B cell (primary cell): ENCODE data around the gene ERC2. TPM values are rescaled to one million over a fixed set of nuclear protein-coding genes. Genes with fewer than 3 reads are reported as not detected.

Experiments
- ATAC-seq: fragments of 200-7000 bp; cut with Tn5 transposase; one replicate; pipeline ENCODE4 v1.10.0; 2021; ENCODE audit warnings: low read depth, mild to moderate bottlenecking, moderate number of reproducible peaks, moderate library complexity
- CTCF ChIA-PET: fragments of 350-600 bp; sonication (Branson Sonifier 250); formaldehyde crosslinking; loops from one replicate; lab custom pipeline; 2021; ENCODE audit warnings: antibody characterized with exemption, inconsistent platforms; lab: Charles Lee
- POLR2A ChIA-PET: fragments of 350-600 bp; sonication (Branson Sonifier 250); formaldehyde crosslinking; loops from one replicate; lab custom pipeline; 2021; ENCODE audit warnings: antibody characterized with exemption; lab: Charles Lee
- DNase-seq: peaks from one replicate; pipeline ENCODE4 v3.0.0; 2013
- H2AFZ ChIP-seq: 2 replicates; pipeline ENCODE4 v1.6.1; 2012; ENCODE audit warnings: mild to moderate bottlenecking, low read depth, low read length; ENCODE audit not compliant: insufficient read depth, poor library complexity, severe bottlenecking
- H3K27ac ChIP-seq, 2 donors: 1 replicate in 1 of 2; 2 replicates in 1 of 2; pipeline ENCODE4 v1.5.1; 2012 to 2013; ENCODE audit warnings: low read length in 2 of 2, mild to moderate bottlenecking in 2 of 2, moderate library complexity in 1 of 2
- H3K27me3 ChIP-seq, 4 experiments: fragments of 200-600 bp in 1 of 4; sonication (generic) in 1 of 4; replicated peaks in 1 of 4; 1 replicate in 2 of 4; 2 replicates in 2 of 4; pipeline versions ENCODE4 v1.6.1 to v1.7.0; 2013 to 2016; ENCODE audit warnings: low read length in 3 of 4, mild to moderate bottlenecking in 2 of 4, mixed read lengths in 1 of 4, moderate library complexity in 1 of 4; ENCODE audit not compliant: insufficient read depth in 4 of 4, control insufficient read depth in 3 of 4; ENCODE audit errors: control extremely low read depth in 1 of 4
- H3K36me3 ChIP-seq, 2 experiments: replicated peaks in 1 of 2; 1 replicate in 1 of 2; 2 replicates in 1 of 2; pipeline versions ENCODE4 v1.6.1 to v1.7.1; 2013; ENCODE audit warnings: low read length in 1 of 2; ENCODE audit not compliant: insufficient read depth in 2 of 2, control insufficient read depth in 1 of 2; ENCODE audit errors: control extremely low read depth in 1 of 2, extremely low read depth in 1 of 2
- H3K4me1 ChIP-seq, 2 donors: fragments of 200-600 bp in 1 of 2; sonication (generic) in 1 of 2; 1 replicate in 1 of 2; 2 replicates in 1 of 2; pipeline versions ENCODE4 v1.5.1 to v1.6.1; 2013 to 2017; ENCODE audit warnings: low read length in 2 of 2; ENCODE audit not compliant: control insufficient read depth in 2 of 2, insufficient read depth in 2 of 2
- H3K4me2 ChIP-seq: replicated peaks from 2 replicates; pipeline ENCODE3; 2012; ENCODE audit warnings: mild to moderate bottlenecking, low read depth, low read length; ENCODE audit not compliant: poor library complexity, severe bottlenecking
- H3K4me3 ChIP-seq, 5 experiments: fragments of 200-600 bp in 1 of 5; sonication (generic) in 1 of 5; 1 replicate in 3 of 5; 2 replicates in 2 of 5; pipeline versions ENCODE4 v1.5.1 to v1.7.0; 2011 to 2016; ENCODE audit warnings: low read length in 4 of 5, mild to moderate bottlenecking in 4 of 5, low read depth in 2 of 5, control low read depth in 1 of 5, moderate library complexity in 1 of 5; ENCODE audit not compliant: insufficient read depth in 1 of 5; ENCODE audit errors: control extremely low read depth in 1 of 5, extremely low read depth in 1 of 5
- H3K79me2 ChIP-seq: fragments of 200-600 bp; sonication (generic); one replicate; pipeline ENCODE4 v1.6.0; 2016; ENCODE audit warnings: low read length; ENCODE audit not compliant: control insufficient read depth, insufficient read depth
- H3K9ac ChIP-seq: fragments of 200-600 bp; sonication (generic); 2 replicates; pipeline ENCODE4 v1.6.1; 2017; ENCODE audit warnings: mild to moderate bottlenecking, low read length, moderate library complexity
- H3K9me3 ChIP-seq, 3 donors: one replicate each; pipeline versions ENCODE4 v1.6.1 to v1.7.1; 2013; ENCODE audit warnings: low read length in 2 of 3; ENCODE audit not compliant: control insufficient read depth in 2 of 3, insufficient read depth in 1 of 3; ENCODE audit errors: control extremely low read depth in 1 of 3
- H4K20me1 ChIP-seq: 2 replicates; pipeline ENCODE4 v1.6.0; 2012; ENCODE audit warnings: mild to moderate bottlenecking, low read length; ENCODE audit not compliant: insufficient read depth, control insufficient read depth, poor library complexity, severe bottlenecking
- H3K27ac Mint-ChIP-seq: one replicate; pipeline ENCODE4 v1.8.0; 2021; ENCODE audit warnings: mixed read lengths
- H3K27me3 Mint-ChIP-seq: one replicate; pipeline ENCODE4 v1.8.0; 2021; ENCODE audit warnings: mixed read lengths
- H3K4me1 Mint-ChIP-seq: one replicate; pipeline ENCODE4 v1.8.0; 2021; ENCODE audit warnings: mixed read lengths
- H3K4me3 Mint-ChIP-seq: one replicate; pipeline ENCODE4 v1.8.0; 2021; ENCODE audit warnings: mixed read lengths
- H3K9me3 Mint-ChIP-seq: one replicate; pipeline ENCODE4 v1.8.0; 2022; ENCODE audit warnings: mixed read lengths; ENCODE audit not compliant: insufficient read depth
- CTCF ChIP-seq: fragments of 200-600 bp; IDR thresholded peaks from one replicate; pipeline ENCODE4 v1.8.0; 2022; ENCODE audit warnings: antibody characterized with exemption, mild to moderate bottlenecking
- EZH2 ChIP-seq: IDR thresholded peaks from 2 replicates; pipeline ENCODE4 v1.6.1; 2012; ENCODE audit warnings: borderline replicate concordance, low read depth, mild to moderate bottlenecking, moderate library complexity, low read length; ENCODE audit not compliant: insufficient read depth, poor library complexity, severe bottlenecking
- WGBS: methylation state at CpG from one replicate; pipeline ENCODE4 v1.1.5; 2013; ENCODE audit warnings: missing lambda C conversion rate; ENCODE audit not compliant: insufficient coverage; 5-methylcytosine and 5-hydroxymethylcytosine counted together
- intact Hi-C: fragments of 100-400 bp; cut with micrococcal nuclease; formaldehyde crosslinking; loops from one replicate; pipeline ENCODE4 v1.10.0; 2022
- polyA plus RNA-seq: library from polyadenylated mRNA; depleted of rRNA; stranded (reverse); fragments of >200 nt; gene quantifications from 2 replicates; pipeline ENCODE4 v1.2.3, GENCODE V29; 2012
- total RNA-seq, 2 donors: library from RNA; stranded (reverse); fragments of 120-200 nt in 1 of 2; gene quantifications; 1 replicate in 1 of 2; 2 replicates in 1 of 2; pipeline versions ENCODE4 v1.2.3 to v1.2.4, GENCODE V29; 2013 to 2022

The ERC2 gene
- total and polyA plus RNA-seq, 2 donors (not counting 1 experiment from before 2014, with no cell fraction given): not detected

GRCh38 chr3:56409790-56410189 lies 58.5 kb downstream of the ERC2 start:
- ATAC-seq (no peak), DNase-seq (no peak)
- H2AFZ ChIP-seq: no peak overlapping the region
- no peaks in the 10 kb centered on the region for H3K4me1 ChIP-seq
- Mint-ChIP-seq H3K4me3 (no peak overlapping the region), H3K27me3 (peaks cover 11% of the 10 kb centered on the region), H3K9me3 (no peaks in the 10 kb centered on the region), H3K27ac (no peak overlapping the region), H3K4me1 (no peaks in the 10 kb centered on the region)
- POLR2A ChIA-PET: no interaction called here
- H3K9ac ChIP-seq: no peak overlapping the region
- intact Hi-C loops: no loop called here
- peaks cover 0 to 5% (median 0%) of the 10 kb centered on the region in 3 donors for H3K9me3 ChIP-seq
- 100% methylated on average over 2 of the region's 3 CpGs for WGBS
- CTCF ChIA-PET: interaction anchor here (0.6 kb wide), 1 partner anchor 53 kb away, joined by 3 read pairs; no protein-coding TSS in a partner anchor
- no peak overlapping the region for H3K4me2 ChIP-seq
- H3K27ac ChIP-seq: no peak overlapping the region
- no peaks in the 10 kb centered on the region for H3K79me2 ChIP-seq
- H3K27me3 ChIP-seq: peaks cover 0 to 4% (median 0%) of the 10 kb centered on the region in 4 experiments
- no peak for TF ChIP-seq EZH2
- H3K36me3 ChIP-seq: no peaks in the 10 kb centered on the region
- H3K4me3 ChIP-seq: no peak overlapping the region
- no peaks in the 10 kb centered on the region for H4K20me1 ChIP-seq

- no peaks in the 10 kb centered on the region for H3K36me3 ChIP-seq
- no peak overlapping the region for H3K4me2 ChIP-seq
- H3K79me2 ChIP-seq: no peaks in the 10 kb centered on the region
- ATAC-seq (no peak), DNase-seq (no peak)
- 93% methylated on average over 18 of the region's 18 CpGs for WGBS
- ChIA-PET POLR2A (no interaction called here), CTCF (no interaction called here)
- Mint-ChIP-seq H3K27me3 (peaks cover 13% of the 10 kb centered on the region), H3K9me3 (no peaks in the 10 kb centered on the region), H3K4me3 (no peak overlapping the region), H3K4me1 (no peaks in the 10 kb centered on the region), H3K27ac (no peak overlapping the region)
- no peak for TF ChIP-seq CTCF
- no peak for TF ChIP-seq EZH2
- H3K4me3 ChIP-seq: no peak overlapping the region
- H3K27me3 ChIP-seq: peaks cover 0 to 4% (median 0%) of the 10 kb centered on the region in 4 experiments
- intact Hi-C loops: no loop called here
- H3K4me1 ChIP-seq: no peaks in the 10 kb centered on the region
- no peaks in the 10 kb centered on the region for H4K20me1 ChIP-seq
- no peak overlapping the region for H2AFZ ChIP-seq
- H3K9me3 ChIP-seq: peaks cover 0 to 5% (median 0%) of the 10 kb centered on the region in 3 donors
- H3K27ac ChIP-seq: no peak overlapping the region
- no peak overlapping the region for H3K9ac ChIP-seq
These were observed 59.5 kb downstream of the ERC2 start for GRCh38 chr3:56408761-56409196.
